Calu3 (cell line): Measurements from ENCODE around the gene KRTAP10-12. TPM values are rescaled to one million over a fixed set of nuclear protein-coding genes. Genes with fewer than 3 reads are reported as not detected.

Experiments
- BruUV-seq: library from RNA; stranded (reverse); fragments of 400-500 nt; replicated peaks from 2 replicates; lab custom pipeline; 2021; lab: Mats Ljungman, UMichigan
- CTCF ChIA-PET: fragments of 300-600 bp; sonication (Branson Sonifier 250); formaldehyde crosslinking; loops from one replicate; lab custom pipeline; 2022; ENCODE audit warnings: antibody characterized with exemption; lab: Charles Lee
- DNase-seq: peaks from one replicate; pipeline ENCODE4 v3.0.0; 2022
- H3K27ac Mint-ChIP-seq: one replicate; pipeline ENCODE4 v1.8.0; 2022; ENCODE audit warnings: mixed read lengths; ENCODE audit not compliant: unreplicated experiment
- H3K27me3 Mint-ChIP-seq: one replicate; pipeline ENCODE4 v1.8.0; 2022; ENCODE audit warnings: mixed read lengths; ENCODE audit not compliant: unreplicated experiment
- H3K36me3 Mint-ChIP-seq: one replicate; pipeline ENCODE4 v1.8.0; 2022; ENCODE audit warnings: mild to moderate bottlenecking, moderate library complexity, mixed read lengths; ENCODE audit not compliant: insufficient read depth, unreplicated experiment
- H3K4me1 Mint-ChIP-seq: one replicate; pipeline ENCODE4 v1.8.0; 2022; ENCODE audit warnings: mild to moderate bottlenecking, low read depth, mixed read lengths; ENCODE audit not compliant: unreplicated experiment
- H3K4me3 Mint-ChIP-seq: one replicate; pipeline ENCODE4 v1.8.0; 2022; ENCODE audit warnings: mild to moderate bottlenecking, low read depth, moderate library complexity, mixed read lengths; ENCODE audit not compliant: unreplicated experiment
- H3K9me3 Mint-ChIP-seq: one replicate; pipeline ENCODE4 v1.8.0; 2022; ENCODE audit warnings: low read depth, mixed read lengths; ENCODE audit not compliant: unreplicated experiment
- CTCF ChIP-seq: fragments of 200-600 bp; IDR thresholded peaks from one replicate; pipeline ENCODE4 v1.8.0; 2022; ENCODE audit warnings: antibody characterized with exemption; ENCODE audit not compliant: unreplicated experiment
- intact Hi-C: fragments of 100-400 bp; cut with micrococcal nuclease; formaldehyde crosslinking; loops from one replicate; pipeline ENCODE4 v1.10.0; 2022; ENCODE audit not compliant: unreplicated experiment
- total RNA-seq: library from RNA; stranded (reverse); gene quantifications from 2 replicates; pipeline ENCODE4 v1.2.3, GENCODE V29; 2022

The KRTAP10-12 gene
- total RNA-seq, 1 experiment from 2014 or later, result not detected

GRCh38 chr21:44699502-44700001 lies 2.6 kb downstream of the KRTAP10-12 start:
- Mint-ChIP-seq H3K27ac (no peak overlapping the region), H3K4me3 (no peak overlapping the region), H3K9me3 (no peaks in the 10 kb centered on the region), H3K27me3 (peaks cover 100% of the 10 kb centered on the region), H3K36me3 (no peaks in the 10 kb centered on the region), H3K4me1 (peaks cover 14% of the 10 kb centered on the region)
- BruUV-seq, result no TSS peak
- CTCF ChIA-PET, result interaction anchor here (0.7 kb wide), 1 partner anchor 1741 kb away, joined by 6 read pairs; no protein-coding TSS in a partner anchor
- no peak for TF ChIP-seq CTCF
- intact Hi-C loops, result no loop called here
- no peak for DNase-seq

- H3K4me1 Mint-ChIP-seq, result peaks cover 14% of the 10 kb centered on the region
- intact Hi-C loops, result no loop called here
- no peak overlapping the region for H3K4me3 Mint-ChIP-seq
- DNase-seq, result no peak
- H3K27ac Mint-ChIP-seq, result no peak overlapping the region
- TF ChIP-seq CTCF, result no peak
- H3K36me3 Mint-ChIP-seq, result no peaks in the 10 kb centered on the region
- BruUV-seq, result no TSS peak
- no peaks in the 10 kb centered on the region for H3K9me3 Mint-ChIP-seq
- H3K27me3 Mint-ChIP-seq, result peaks cover 100% of the 10 kb centered on the region
- CTCF ChIA-PET, result no interaction called here
Measured at GRCh38 chr21:44700101-44701022, 3.4 kb downstream of the KRTAP10-12 start.

- CTCF ChIA-PET, result no interaction called here
- DNase-seq, result no peak
- Mint-ChIP-seq H3K4me3 (no peak overlapping the region), H3K27ac (no peak overlapping the region), H3K36me3 (no peaks in the 10 kb centered on the region), H3K4me1 (peaks cover 14% of the 10 kb centered on the region), H3K27me3 (peaks cover 100% of the 10 kb centered on the region), H3K9me3 (peaks cover 3% of the 10 kb centered on the region)
- intact Hi-C loops, result no loop called here
- BruUV-seq, result no TSS peak
- TF ChIP-seq CTCF, result no peak
Measured at GRCh38 chr21:44701023-44701400, 4.0 kb downstream of the KRTAP10-12 start.

- intact Hi-C loops, result no loop called here
- Mint-ChIP-seq H3K27me3 (peaks cover 98% of the 10 kb centered on the region), H3K4me3 (no peak overlapping the region), H3K4me1 (peaks cover 14% of the 10 kb centered on the region), H3K27ac (no peak overlapping the region), H3K36me3 (no peaks in the 10 kb centered on the region), H3K9me3 (peaks cover 3% of the 10 kb centered on the region)
- TF ChIP-seq CTCF, result no peak
- CTCF ChIA-PET, result no interaction called here
- no peak for DNase-seq
- no TSS peak for BruUV-seq
Measured at GRCh38 chr21:44701541-44701940, 4.6 kb downstream of the KRTAP10-12 start.
